HG03196 (cell line): ENCODE results near the gene EOGT.

Experiments used
- ATAC-seq: cut with Tn5 transposase; IDR thresholded peaks from one replicate; pipeline ENCODE4 v1.9.1; 2021; ENCODE audit not compliant: unreplicated experiment

EOGT gene

GRCh38 chr3:68963891-68964290 is 49.6 kb downstream of the EOGT start:
- no peak for ATAC-seq

DNA sequence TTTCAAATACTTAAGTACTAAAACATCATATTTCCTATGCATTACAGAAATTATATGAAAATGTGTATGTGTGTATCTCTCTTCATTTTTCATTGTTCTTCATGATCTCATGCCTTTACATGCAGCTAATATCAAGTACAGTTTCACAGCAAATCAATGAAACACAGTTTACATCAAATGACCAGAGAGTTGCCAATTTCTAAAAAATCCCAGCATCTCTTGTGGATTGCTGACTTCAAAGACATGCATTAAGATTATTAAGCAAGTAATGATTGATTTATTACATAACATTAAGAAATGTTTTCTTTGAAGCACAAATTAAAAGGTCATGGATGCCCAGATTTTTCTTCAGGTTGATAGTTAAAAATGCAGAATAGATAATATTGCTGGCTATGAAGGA is 50.1 kb downstream of the EOGT start:
- no peak for ATAC-seq

GRCh38 chr3:68958932-68959331 is 54.6 kb downstream of the EOGT start:
- ATAC-seq = no peak

- ATAC-seq = no peak
These were observed 55.6 kb downstream of the EOGT start for GRCh38 chr3:68957895-68958294.

- no peak for ATAC-seq
These were observed 59.6 kb downstream of the EOGT start for GRCh38 chr3:68953816-68954444.

GRCh38 chr3:68945225-68945624 is 68.3 kb downstream of the EOGT start:
- ATAC-seq = no peak

GRCh38 chr3:68943753-68944500 is 69.6 kb downstream of the EOGT start:
- no peak for ATAC-seq

DNA sequence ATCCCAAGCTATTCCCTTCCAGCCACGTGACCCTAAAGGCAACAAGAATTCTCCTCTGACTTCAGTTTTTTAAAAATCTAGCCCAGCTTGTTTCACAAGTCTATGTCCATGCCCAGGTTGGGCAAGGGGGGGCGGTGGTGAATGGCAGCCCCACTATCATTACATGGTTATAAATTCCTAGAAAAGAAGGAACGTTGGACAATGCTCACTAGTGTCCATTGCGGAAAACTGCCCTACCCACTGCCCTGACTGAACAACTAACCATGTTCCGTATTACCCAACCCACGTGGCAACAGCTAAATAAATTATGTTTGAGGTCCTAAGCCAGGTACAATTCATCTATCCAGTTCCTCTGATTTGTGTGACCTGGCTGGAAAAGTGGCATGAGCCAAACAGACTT is 72.4 kb downstream of the EOGT start:
- no peak for ATAC-seq

- no peak for ATAC-seq
These were observed 76.6 kb downstream of the EOGT start for GRCh38 chr3:68936856-68937255.

GRCh38 chr3:68935778-68936177 is 77.7 kb downstream of the EOGT start:
- ATAC-seq = no peak

- ATAC-seq = no peak
These were observed 81.9 kb downstream of the EOGT start for GRCh38 chr3:68931406-68932149.
